DOHH2 (cell line): Measurements from ENCODE around the gene UQCRQ.

ENCODE experiments used
- CTCF ChIP-seq: fragments of 200-600 bp; sonication (generic); IDR thresholded peaks from one replicate; pipeline ENCODE4 v1.5.1; 2014; ENCODE audit warnings: antibody characterized with exemption, mild to moderate bottlenecking, low read depth, low read length; ENCODE audit not compliant: poor library complexity, severe bottlenecking
- EZH2phosphoT487 ChIP-seq: fragments of 200-600 bp; sonication (generic); IDR thresholded peaks from 2 replicates; pipeline ENCODE4 v1.6.1; 2017; ENCODE audit warnings: borderline replicate concordance, mild to moderate bottlenecking, antibody characterized with exemption, low read length, moderate library complexity, mixed read lengths

GRCh38 chr5:132827943-132828673, 38.3 kb upstream of the UQCRQ start:
- no peak for TF ChIP-seq CTCF
- TF ChIP-seq EZH2phosphoT487: no peak
